ENCODE measurements around the gene PPP1R16B.

Gene PPP1R16B

DNA sequence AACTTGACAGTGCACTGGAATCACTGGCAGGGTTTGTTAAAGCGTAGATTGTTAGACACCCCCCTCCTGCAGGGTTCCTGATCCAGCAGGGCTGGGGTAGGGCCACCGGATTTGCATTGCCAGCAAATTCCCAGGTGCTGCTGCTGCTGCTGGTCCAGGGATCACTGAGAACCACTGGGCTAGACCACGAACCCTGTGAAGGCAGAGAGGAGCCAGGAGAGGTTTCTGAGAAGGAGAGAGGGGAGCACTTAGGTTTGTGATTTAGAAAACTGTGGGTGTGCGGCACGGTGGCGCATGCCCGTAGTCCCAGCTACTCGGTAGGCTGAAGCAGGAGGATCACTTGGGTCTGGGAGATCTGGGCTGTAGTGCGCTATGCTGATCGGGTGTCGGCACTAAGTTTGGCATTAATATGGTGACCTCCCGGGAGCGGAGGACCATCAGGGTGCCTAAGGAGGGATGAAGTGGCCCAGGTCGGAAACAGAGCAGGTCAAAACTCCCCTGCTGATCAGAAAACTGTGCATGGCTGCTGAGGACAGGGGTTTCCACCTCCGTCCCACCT is 67.1 kb downstream of the PPP1R16B start:
- no peaks in the 10 kb centered on the region for H3K9me3 ChIP-seq (ENCODE audit: insufficient read depth, low read depth, low read length)
- H3K27ac ChIP-seq (ENCODE audit: low read length), result no peak overlapping the region
- no peak overlapping the region for H3K9ac ChIP-seq (ENCODE audit: low read depth, low read length)
- no peak overlapping the region for H3K4me3 ChIP-seq (ENCODE audit: low read length)
- H3K4me1 ChIP-seq (ENCODE audit: insufficient read depth, low read length), result peaks cover 4% of the 10 kb centered on the region; the same call in 1 of the 2 replicates
- H3K27me3 ChIP-seq (ENCODE audit: insufficient read depth, low read length), result no peaks in the 10 kb centered on the region
- H3K36me3 ChIP-seq (ENCODE audit: insufficient read depth, low read depth, low read length), result no peaks in the 10 kb centered on the region

DNA sequence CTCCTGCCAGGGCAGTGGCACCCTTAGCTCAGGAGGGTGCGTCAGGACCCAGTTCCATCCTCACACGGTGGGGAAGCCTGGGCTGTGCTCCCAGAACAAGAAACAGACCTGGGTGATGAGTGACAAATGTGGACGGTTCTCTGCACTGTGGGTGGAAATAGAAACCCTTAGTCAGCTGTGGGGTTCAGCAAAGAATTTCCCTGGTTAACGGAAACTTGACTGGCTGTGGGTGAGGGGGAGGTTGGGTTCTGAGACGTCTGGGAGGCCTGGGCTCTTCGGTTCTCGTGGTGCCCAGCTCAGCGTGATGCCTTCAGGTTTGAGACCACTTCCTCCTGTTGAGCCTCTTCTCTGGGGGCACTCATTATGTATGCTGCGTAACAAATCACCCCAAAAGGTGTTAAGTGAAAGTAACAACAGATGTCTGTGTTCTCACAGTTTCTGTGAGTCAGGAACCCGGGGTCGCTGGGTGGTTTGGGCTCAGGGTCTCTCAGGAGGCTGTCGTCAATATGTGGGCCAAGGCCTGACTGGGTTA is 67.6 kb downstream of the PPP1R16B start:
- no peaks in the 10 kb centered on the region for H3K27me3 ChIP-seq (ENCODE audit: insufficient read depth, low read length)
- H3K9ac ChIP-seq (ENCODE audit: low read depth, low read length), result no peak overlapping the region
- H3K27ac ChIP-seq (ENCODE audit: low read length), result no peak overlapping the region
- peaks cover 4% of the 10 kb centered on the region; the same call in 1 of the 2 replicates for H3K4me1 ChIP-seq (ENCODE audit: insufficient read depth, low read length)
- H3K36me3 ChIP-seq (ENCODE audit: insufficient read depth, low read depth, low read length), result no peaks in the 10 kb centered on the region
- no peaks in the 10 kb centered on the region for H3K9me3 ChIP-seq (ENCODE audit: insufficient read depth, low read depth, low read length)
- H3K4me3 ChIP-seq (ENCODE audit: low read length), result no peak overlapping the region

DNA sequence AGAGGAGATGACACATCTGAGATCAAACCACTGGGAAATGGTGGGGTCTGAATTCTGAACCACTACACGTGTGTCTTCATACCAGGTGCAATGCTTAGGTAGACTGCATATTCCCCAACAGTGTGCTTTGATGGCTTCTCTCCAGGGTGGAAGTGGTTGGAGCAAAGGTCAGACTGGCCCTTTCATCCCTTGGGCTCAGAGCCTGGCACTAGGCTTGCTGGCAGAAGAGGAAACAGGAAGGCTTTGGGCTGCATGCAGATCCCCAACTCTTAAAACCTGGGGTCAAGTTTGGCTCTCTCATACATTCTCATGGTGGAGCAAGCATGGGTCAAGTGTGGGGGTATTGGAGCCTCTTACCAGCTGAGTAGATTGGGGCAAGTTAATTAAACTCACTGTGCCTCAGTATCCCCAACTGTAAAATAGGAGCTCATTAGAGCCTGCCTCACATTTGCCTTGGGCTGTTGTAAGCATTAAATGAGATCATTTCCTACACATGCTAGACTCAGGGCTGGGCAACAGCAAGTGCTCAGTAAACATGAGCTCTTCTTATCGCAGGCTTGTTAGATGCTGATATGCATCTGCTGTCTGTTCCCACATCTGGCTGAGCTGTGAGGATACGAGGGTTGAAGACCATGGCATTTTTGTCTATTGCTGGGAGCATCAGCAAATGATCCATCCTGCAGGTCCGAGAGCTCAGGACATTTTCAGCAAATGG is 69.1 kb downstream of the PPP1R16B start:
- no peaks in the 10 kb centered on the region for H3K27me3 ChIP-seq (ENCODE audit: insufficient read depth, low read length)
- no peaks in the 10 kb centered on the region for H3K9me3 ChIP-seq (ENCODE audit: insufficient read depth, low read depth, low read length)
- peaks cover 4% of the 10 kb centered on the region; the same call in 1 of the 2 replicates for H3K4me1 ChIP-seq (ENCODE audit: insufficient read depth, low read length)
- no peak overlapping the region for H3K4me3 ChIP-seq (ENCODE audit: low read length)
- H3K9ac ChIP-seq (ENCODE audit: low read depth, low read length), result no peak overlapping the region
- H3K36me3 ChIP-seq (ENCODE audit: insufficient read depth, low read depth, low read length), result no peaks in the 10 kb centered on the region
- no peak overlapping the region for H3K27ac ChIP-seq (ENCODE audit: low read length)

DNA sequence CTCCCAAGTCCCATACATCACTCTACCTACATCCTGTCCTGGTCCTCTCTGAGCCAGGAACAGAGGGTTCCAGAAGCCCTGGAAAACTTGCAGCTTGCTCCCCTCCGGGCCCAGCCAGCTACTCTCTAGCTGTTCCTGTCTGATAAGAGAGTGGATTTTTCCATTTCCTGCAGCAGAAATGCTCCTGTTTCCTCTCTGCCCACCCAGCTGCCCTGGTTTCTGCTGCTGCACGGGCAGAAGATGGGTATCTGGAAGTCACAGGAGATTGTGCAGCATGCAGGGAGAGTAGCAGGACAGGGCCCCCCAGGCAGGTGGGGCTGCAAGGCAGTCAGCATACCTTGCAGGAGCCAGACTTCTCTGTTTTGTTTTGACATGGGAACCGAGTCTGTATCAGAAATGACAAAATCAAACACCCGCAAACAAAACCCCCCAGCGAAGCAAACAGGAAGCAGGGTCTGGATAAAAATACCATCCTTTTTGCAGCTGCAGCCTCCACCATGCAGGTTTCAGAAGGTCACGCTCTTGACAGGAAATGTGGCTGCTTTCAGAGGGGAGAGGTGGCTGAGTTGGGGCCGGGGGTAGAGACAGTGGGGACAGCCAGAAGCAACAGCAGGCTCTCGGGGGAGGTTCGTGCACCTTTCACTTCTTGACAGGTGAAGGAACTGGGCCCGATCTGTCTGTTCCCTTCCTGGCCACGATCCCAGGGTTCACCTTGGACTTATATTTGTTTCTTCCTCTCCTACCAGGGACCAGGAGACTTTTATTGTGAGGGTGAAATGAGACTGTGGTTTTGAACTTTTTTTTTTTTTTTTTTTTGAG is 69.9 kb downstream of the PPP1R16B start:
- no peak overlapping the region for H3K4me3 ChIP-seq (ENCODE audit: low read length)

GRCh38 chr20:38877483-38877882 is 72.0 kb downstream of the PPP1R16B start:
- Histone ChIP-seq H3K36me3 (ENCODE audit: insufficient read depth, low read depth, low read length) (no peaks in the 10 kb centered on the region), H3K4me3 (ENCODE audit: low read length) (no peak overlapping the region), H3K27ac (ENCODE audit: low read length) (no peak overlapping the region), H3K9ac (ENCODE audit: low read depth, low read length) (no peak overlapping the region), H3K4me1 (ENCODE audit: insufficient read depth, low read length) (peaks cover under 1% of the 10 kb centered on the region; the same call in 1 of the 2 replicates), H3K27me3 (ENCODE audit: insufficient read depth, low read length) (no peaks in the 10 kb centered on the region), H3K9me3 (ENCODE audit: insufficient read depth, low read depth, low read length) (no peaks in the 10 kb centered on the region)

More for the DNA sequence above, 69.9 kb downstream of the PPP1R16B start:
- Histone ChIP-seq H3K4me1 (ENCODE audit: insufficient read depth, low read length) (peaks cover 4% of the 10 kb centered on the region; the same call in 1 of the 2 replicates), H3K9me3 (ENCODE audit: insufficient read depth, low read depth, low read length) (no peaks in the 10 kb centered on the region), H3K27me3 (ENCODE audit: insufficient read depth, low read length) (no peaks in the 10 kb centered on the region), H3K36me3 (ENCODE audit: insufficient read depth, low read depth, low read length) (no peaks in the 10 kb centered on the region), H3K27ac (ENCODE audit: low read length) (no peak overlapping the region), H3K9ac (ENCODE audit: low read depth, low read length) (no peak overlapping the region)

- H3K4me3 ChIP-seq (ENCODE audit: low read length), result no peak overlapping the region
- no peaks in the 10 kb centered on the region for H3K36me3 ChIP-seq (ENCODE audit: insufficient read depth, low read depth, low read length)
- no peaks in the 10 kb centered on the region for H3K9me3 ChIP-seq (ENCODE audit: insufficient read depth, low read depth, low read length)
- no peak overlapping the region for H3K9ac ChIP-seq (ENCODE audit: low read depth, low read length)
- no peaks in the 10 kb centered on the region for H3K27me3 ChIP-seq (ENCODE audit: insufficient read depth, low read length)
- no peak overlapping the region for H3K27ac ChIP-seq (ENCODE audit: low read length)
- no peaks in the 10 kb centered on the region for H3K4me1 ChIP-seq (ENCODE audit: insufficient read depth, low read length)
Measured at GRCh38 chr20:38878866-38879265, 73.4 kb downstream of the PPP1R16B start.

GRCh38 chr20:38880952-38881735 is 75.6 kb downstream of the PPP1R16B start:
- Histone ChIP-seq H3K27me3 (ENCODE audit: insufficient read depth, low read length) (no peaks in the 10 kb centered on the region), H3K4me1 (ENCODE audit: insufficient read depth, low read length) (no peaks in the 10 kb centered on the region), H3K9me3 (ENCODE audit: insufficient read depth, low read depth, low read length) (no peaks in the 10 kb centered on the region), H3K27ac (ENCODE audit: low read length) (no peak overlapping the region), H3K4me3 (ENCODE audit: low read length) (no peak overlapping the region), H3K9ac (ENCODE audit: low read depth, low read length) (no peak overlapping the region), H3K36me3 (ENCODE audit: insufficient read depth, low read depth, low read length) (no peaks in the 10 kb centered on the region)

DNA sequence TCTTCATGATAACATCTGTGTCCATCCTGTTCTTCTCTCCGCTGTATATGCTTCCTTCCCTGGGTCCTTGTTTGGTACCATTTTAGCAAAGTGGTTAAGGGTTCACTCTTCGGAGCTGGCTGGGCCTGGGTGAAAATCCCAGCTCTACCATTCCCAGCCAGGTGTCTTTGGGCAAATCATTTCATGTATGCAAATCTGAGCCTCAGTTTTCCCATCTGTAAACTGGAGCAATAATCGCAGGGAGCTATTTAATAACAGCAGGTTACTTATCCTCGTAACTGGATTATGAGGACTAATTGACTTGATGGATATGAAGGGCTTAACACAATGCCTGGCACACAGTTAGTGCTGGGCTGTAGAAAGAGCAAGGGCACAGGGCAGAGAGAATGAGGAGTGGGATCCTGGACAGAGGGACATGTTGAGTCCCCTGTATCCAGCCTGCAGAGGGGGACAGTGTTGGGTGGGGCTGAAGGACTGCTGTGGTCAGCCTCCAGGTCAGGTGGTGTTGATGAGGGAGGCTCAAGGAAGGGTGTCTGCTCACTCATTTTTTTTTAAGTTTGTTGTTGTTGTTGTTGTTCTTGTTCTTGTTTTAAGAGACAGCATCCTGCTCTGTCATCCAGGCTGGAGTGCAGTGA is 76.4 kb downstream of the PPP1R16B start:
- no peaks in the 10 kb centered on the region for H3K9me3 ChIP-seq (ENCODE audit: insufficient read depth, low read depth, low read length)
- H3K4me1 ChIP-seq (ENCODE audit: insufficient read depth, low read length), result no peaks in the 10 kb centered on the region
- H3K4me3 ChIP-seq (ENCODE audit: low read length), result no peak overlapping the region
- H3K36me3 ChIP-seq (ENCODE audit: insufficient read depth, low read depth, low read length), result no peaks in the 10 kb centered on the region
- H3K9ac ChIP-seq (ENCODE audit: low read depth, low read length), result no peak overlapping the region
- H3K27ac ChIP-seq (ENCODE audit: low read length), result no peak overlapping the region
- no peaks in the 10 kb centered on the region for H3K27me3 ChIP-seq (ENCODE audit: insufficient read depth, low read length)

DNA sequence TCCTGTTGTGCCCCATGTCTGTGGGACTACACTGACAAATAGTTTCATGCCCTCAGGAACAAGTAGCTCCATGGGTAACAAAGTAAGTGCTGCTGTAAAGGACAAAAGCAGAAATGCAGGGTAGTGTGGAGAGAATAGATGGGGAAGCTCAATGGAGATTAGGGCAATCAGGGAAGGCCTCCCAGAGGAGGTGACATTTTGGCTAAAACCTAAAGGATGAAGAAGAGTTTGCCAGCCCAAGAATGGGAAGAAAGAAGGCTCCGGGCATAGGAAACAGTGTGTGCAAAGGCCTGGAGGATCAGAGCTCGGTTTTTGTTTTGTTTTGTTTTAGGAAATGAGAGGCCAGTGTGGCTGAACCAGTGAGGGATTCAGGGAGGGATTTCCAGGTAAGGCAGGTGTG is 77.1 kb downstream of the PPP1R16B start:
- no peaks in the 10 kb centered on the region for H3K9me3 ChIP-seq (ENCODE audit: insufficient read depth, low read depth, low read length)
- no peak overlapping the region for H3K27ac ChIP-seq (ENCODE audit: low read length)
- no peaks in the 10 kb centered on the region for H3K27me3 ChIP-seq (ENCODE audit: insufficient read depth, low read length)
- H3K9ac ChIP-seq (ENCODE audit: low read depth, low read length), result no peak overlapping the region
- no peaks in the 10 kb centered on the region for H3K36me3 ChIP-seq (ENCODE audit: insufficient read depth, low read depth, low read length)
- no peaks in the 10 kb centered on the region for H3K4me1 ChIP-seq (ENCODE audit: insufficient read depth, low read length)
- no peak overlapping the region for H3K4me3 ChIP-seq (ENCODE audit: low read length)

GRCh38 chr20:38883081-38883980 is 77.8 kb downstream of the PPP1R16B start:
- H3K4me3 ChIP-seq (ENCODE audit: low read length), result no peak overlapping the region
- H3K4me1 ChIP-seq (ENCODE audit: insufficient read depth, low read length), result no peaks in the 10 kb centered on the region
- no peaks in the 10 kb centered on the region for H3K27me3 ChIP-seq (ENCODE audit: insufficient read depth, low read length)
- H3K9me3 ChIP-seq (ENCODE audit: insufficient read depth, low read depth, low read length), result no peaks in the 10 kb centered on the region
- no peaks in the 10 kb centered on the region for H3K36me3 ChIP-seq (ENCODE audit: insufficient read depth, low read depth, low read length)
- no peak overlapping the region for H3K9ac ChIP-seq (ENCODE audit: low read depth, low read length)
- no peak overlapping the region for H3K27ac ChIP-seq (ENCODE audit: low read length)

Measured in iPS-20b (cell line).